Activated naive CD8-positive, alpha-beta T cell treated with anti-CD3 and anti-CD28 coated beads, Interleukin-2, amount 50 U/mL, for 24 hours (primary cell): ENCODE data around the gene ETNK1.

Source experiments
- ATAC-seq: fragments of 150-1000 bp; cut with Tn5 transposase; one replicate; pipeline ENCODE4 v1.10.0; 2021
- DNase-seq: peaks from one replicate; pipeline ENCODE4 v3.0.0; 2021
- H3K27ac Mint-ChIP-seq: one replicate; pipeline ENCODE4 v1.8.0; 2021; ENCODE audit warnings: mild to moderate bottlenecking, mixed read lengths
- H3K27me3 Mint-ChIP-seq: one replicate; pipeline ENCODE4 v1.8.0; 2021; ENCODE audit warnings: mixed read lengths
- H3K36me3 Mint-ChIP-seq: one replicate; pipeline ENCODE4 v1.8.0; 2021; ENCODE audit warnings: low read depth, mixed read lengths
- H3K4me1 Mint-ChIP-seq: one replicate; pipeline ENCODE4 v1.8.0; 2021; ENCODE audit warnings: mixed read lengths
- H3K4me3 Mint-ChIP-seq: one replicate; pipeline ENCODE4 v1.8.0; 2021; ENCODE audit warnings: mild to moderate bottlenecking, moderate library complexity, mixed read lengths
- H3K9me3 Mint-ChIP-seq: one replicate; pipeline ENCODE4 v1.8.0; 2021; ENCODE audit warnings: mixed read lengths

Gene ETNK1

DNA sequence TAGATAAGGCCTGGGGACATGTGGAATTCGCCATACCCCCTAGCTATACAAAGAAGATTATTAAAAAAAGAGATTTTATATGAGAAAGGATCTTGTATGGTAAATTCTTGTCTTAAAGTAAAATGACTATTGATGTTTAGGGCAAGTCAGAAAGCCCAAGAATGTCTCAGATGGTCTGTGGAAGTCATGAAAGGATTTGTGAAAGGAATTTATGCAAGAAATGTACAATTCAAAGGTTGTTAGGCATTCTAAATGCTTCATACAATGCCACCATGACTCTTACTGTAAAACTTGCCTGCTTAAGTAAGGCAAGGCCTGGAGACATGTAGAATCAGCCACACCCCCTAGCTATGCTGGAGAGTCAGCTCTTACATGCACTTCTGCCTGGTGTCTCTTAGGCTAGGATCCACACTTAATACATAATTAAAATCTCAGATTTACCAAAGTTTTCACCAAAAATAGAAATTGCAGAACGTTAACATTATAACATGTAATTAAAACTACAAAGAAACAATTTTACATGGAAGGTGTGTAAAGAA is 8.9 kb upstream of the ETNK1 start:
- H3K27me3 Mint-ChIP-seq, result no peaks in the 10 kb centered on the region
- no peak for DNase-seq
- H3K27ac Mint-ChIP-seq, result no peak overlapping the region
- peaks cover 25% of the 10 kb centered on the region for H3K9me3 Mint-ChIP-seq
- H3K4me3 Mint-ChIP-seq, result no peak overlapping the region
- no peaks in the 10 kb centered on the region for H3K4me1 Mint-ChIP-seq
- no peaks in the 10 kb centered on the region for H3K36me3 Mint-ChIP-seq
- no peak for ATAC-seq

DNA sequence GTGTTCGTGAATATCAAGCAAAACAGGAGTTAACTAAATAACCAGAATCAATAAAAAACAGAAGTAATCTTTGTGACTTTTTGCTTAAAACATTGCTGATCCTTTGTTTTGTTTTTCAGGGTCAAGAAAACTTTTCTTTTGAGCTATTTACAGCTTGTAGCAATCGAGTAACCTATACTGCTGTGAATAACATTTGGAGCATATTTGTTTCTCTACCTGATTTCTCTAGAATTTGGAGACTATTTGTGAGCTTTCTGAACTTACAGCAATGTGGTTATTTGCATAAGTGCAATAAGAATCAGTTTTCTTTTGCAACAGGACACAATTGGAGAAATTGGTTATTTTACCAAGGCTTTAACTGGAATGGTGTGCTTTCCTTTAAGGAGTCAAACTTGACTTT is 7.3 kb upstream of the ETNK1 start:
- H3K4me3 Mint-ChIP-seq, result no peak overlapping the region
- peaks cover 6% of the 10 kb centered on the region for H3K27me3 Mint-ChIP-seq
- ATAC-seq (no peak), DNase-seq (no peak)
- H3K4me1 Mint-ChIP-seq, result no peaks in the 10 kb centered on the region
- no peak overlapping the region for H3K27ac Mint-ChIP-seq
- H3K9me3 Mint-ChIP-seq, result peaks cover 17% of the 10 kb centered on the region
- H3K36me3 Mint-ChIP-seq, result no peaks in the 10 kb centered on the region

DNA sequence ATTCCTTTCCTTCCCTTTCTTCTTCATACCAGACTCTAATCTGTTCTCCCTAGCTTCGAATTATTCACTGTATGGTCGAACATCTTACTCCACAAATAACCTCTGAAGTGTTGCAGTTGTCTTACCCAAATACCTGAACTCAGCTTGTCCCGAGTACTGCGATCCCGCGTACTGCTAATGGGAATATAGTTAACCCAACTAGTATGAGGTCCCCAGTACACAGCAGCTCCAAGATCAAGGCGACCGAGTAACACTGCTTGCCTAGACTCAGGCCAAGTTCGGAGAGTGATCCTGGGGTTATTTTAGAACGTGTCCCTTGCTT is 462 bp upstream of the ETNK1 start:
- Mint-ChIP-seq H3K27me3 (peaks cover 12% of the 10 kb centered on the region), H3K9me3 (no peaks in the 10 kb centered on the region), H3K4me1 (peaks cover 37% of the 10 kb centered on the region), H3K4me3 (peak overlapping the region; percentile 97), H3K36me3 (peaks cover 7% of the 10 kb centered on the region), H3K27ac (peak overlapping the region; percentile 92)
- no peak for ATAC-seq
- no peak for DNase-seq

DNA sequence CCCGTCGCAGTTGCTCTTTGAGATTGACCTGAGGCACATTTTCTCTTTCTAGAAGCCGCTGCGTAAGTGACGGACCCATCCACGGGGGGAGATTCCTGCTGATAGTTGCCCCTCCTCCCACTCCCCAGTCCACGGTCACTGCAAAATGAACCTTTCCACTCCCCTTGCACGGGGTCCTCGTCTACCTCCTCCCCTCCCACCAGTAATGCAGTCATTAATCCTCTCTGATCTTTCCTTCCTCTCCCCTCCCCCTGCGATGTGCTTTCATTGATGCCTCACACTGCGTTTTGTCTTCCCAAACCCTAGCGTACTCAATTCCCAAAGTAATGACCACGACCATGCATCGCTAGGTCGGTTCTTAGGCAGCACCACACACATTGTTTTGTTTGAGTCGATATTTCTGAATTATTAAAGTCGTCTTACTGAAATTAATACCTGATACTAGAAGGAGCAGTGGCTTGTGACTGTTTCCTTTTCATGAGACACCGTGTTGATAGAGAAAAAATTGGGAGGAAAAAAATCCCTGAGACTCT is 857 bp downstream of the ETNK1 start:
- Mint-ChIP-seq H3K27me3 (peaks cover 12% of the 10 kb centered on the region), H3K4me3 (peak overlapping the region; percentile 97), H3K36me3 (peaks cover 10% of the 10 kb centered on the region), H3K4me1 (peaks cover 47% of the 10 kb centered on the region), H3K27ac (peak overlapping the region; percentile 92), H3K9me3 (no peaks in the 10 kb centered on the region)
- DNase-seq (peak; percentile 34), ATAC-seq (peak; percentile 5)

DNA sequence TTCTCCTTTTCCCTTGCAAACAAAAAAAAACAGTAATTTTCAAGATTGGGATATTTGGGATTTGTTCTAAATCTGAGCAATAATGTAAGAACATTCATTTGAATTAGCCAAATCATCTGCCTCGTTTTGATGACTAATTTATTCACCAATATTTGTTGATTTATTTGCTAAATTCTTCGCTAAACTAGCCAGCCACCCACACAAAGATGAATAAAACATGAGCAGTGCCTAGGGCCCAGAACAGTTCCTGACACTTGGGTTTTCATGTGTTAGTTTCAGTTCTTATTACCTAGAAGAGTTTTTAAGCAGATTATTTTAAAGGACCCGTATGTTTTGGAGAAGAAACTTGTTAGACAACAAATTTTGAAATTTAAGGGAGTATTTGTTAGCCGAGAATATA is 1.4 kb downstream of the ETNK1 start:
- H3K4me1 Mint-ChIP-seq, result peaks cover 50% of the 10 kb centered on the region
- H3K27me3 Mint-ChIP-seq, result peaks cover 11% of the 10 kb centered on the region
- ATAC-seq (no peak), DNase-seq (no peak)
- H3K36me3 Mint-ChIP-seq, result peaks cover 12% of the 10 kb centered on the region
- H3K27ac Mint-ChIP-seq, result peak overlapping the region; percentile 92
- peak overlapping the region; percentile 97 for H3K4me3 Mint-ChIP-seq
- no peaks in the 10 kb centered on the region for H3K9me3 Mint-ChIP-seq

DNA sequence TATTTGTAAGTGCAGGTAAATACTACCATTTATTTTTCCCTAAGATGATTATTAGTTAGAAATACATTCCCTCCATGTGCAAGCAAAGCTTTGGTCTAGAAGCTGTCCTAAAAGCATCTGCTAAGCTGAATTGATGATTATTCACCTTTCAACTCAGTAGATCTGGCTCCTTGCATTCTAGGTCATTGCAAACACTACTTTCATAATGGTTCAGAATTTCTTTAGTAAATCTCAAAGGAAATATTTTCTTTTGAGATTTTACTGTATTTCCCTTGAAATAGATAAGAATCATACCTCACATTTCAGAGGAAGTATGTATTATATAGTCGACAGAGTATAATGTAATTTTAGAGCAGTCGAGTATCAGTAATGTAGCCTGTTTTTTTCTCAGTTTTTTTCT is 2.4 kb downstream of the ETNK1 start:
- DNase-seq (no peak), ATAC-seq (no peak)
- H3K27me3 Mint-ChIP-seq, result peaks cover 7% of the 10 kb centered on the region
- H3K4me1 Mint-ChIP-seq, result peaks cover 55% of the 10 kb centered on the region
- peak overlapping the region; percentile 97 for H3K4me3 Mint-ChIP-seq
- H3K9me3 Mint-ChIP-seq, result no peaks in the 10 kb centered on the region
- H3K36me3 Mint-ChIP-seq, result peaks cover 14% of the 10 kb centered on the region
- H3K27ac Mint-ChIP-seq, result peak overlapping the region; percentile 92

DNA sequence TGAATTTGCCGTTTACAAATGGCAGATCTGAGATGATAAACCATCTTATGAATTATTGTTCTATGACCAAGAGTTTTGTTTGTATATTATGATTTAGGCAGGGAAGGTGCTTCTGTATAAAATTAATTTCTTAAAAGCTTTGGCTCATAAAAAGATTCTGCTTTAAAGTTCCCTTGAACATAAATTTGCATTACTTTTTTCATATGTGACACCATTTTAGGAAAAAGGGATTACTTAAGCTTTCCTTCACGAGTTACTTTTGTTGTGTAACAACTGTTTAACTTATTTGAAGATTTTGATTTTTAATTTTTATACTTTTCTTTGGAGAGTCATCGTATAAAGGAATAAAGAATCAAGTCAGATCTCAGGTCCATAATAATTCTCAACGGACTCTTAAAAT is 3.3 kb downstream of the ETNK1 start:
- Mint-ChIP-seq H3K27ac (no peak overlapping the region), H3K4me3 (peak overlapping the region; percentile 97), H3K9me3 (no peaks in the 10 kb centered on the region), H3K36me3 (peaks cover 20% of the 10 kb centered on the region), H3K27me3 (peaks cover 1% of the 10 kb centered on the region), H3K4me1 (peaks cover 63% of the 10 kb centered on the region)
- no peak for DNase-seq
- ATAC-seq, result no peak

DNA sequence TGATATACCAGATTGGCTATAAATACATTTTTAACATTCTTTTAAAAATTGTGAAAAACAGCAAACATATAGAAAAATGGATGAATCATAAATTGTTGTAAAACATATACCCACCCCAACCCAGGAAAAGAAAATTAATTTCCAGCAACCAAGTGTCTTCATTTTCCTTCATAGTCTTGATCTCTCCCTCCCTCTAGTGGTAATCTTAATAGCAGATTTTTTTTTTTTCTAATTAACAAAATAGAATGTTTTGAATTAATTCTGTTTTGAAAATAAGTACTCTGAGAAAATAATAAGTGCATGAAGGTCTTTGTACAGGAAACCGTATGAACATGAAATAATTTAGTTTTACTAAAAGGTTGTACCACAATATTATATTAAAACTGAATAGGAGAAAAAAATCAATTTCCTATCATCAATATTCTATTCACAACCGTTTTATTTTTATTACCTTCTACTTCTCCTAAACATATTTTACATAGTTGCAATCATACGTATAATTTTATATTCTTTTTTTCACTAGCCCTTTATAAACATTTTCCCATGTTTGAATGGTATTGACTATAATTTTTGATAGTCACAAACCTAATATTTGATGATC is 7.0 kb downstream of the ETNK1 start:
- H3K4me1 Mint-ChIP-seq, result peaks cover 78% of the 10 kb centered on the region
- ATAC-seq (no peak), DNase-seq (no peak)
- H3K4me3 Mint-ChIP-seq, result no peak overlapping the region
- no peaks in the 10 kb centered on the region for H3K9me3 Mint-ChIP-seq
- H3K27ac Mint-ChIP-seq, result no peak overlapping the region
- peaks cover 34% of the 10 kb centered on the region for H3K36me3 Mint-ChIP-seq
- no peaks in the 10 kb centered on the region for H3K27me3 Mint-ChIP-seq

DNA sequence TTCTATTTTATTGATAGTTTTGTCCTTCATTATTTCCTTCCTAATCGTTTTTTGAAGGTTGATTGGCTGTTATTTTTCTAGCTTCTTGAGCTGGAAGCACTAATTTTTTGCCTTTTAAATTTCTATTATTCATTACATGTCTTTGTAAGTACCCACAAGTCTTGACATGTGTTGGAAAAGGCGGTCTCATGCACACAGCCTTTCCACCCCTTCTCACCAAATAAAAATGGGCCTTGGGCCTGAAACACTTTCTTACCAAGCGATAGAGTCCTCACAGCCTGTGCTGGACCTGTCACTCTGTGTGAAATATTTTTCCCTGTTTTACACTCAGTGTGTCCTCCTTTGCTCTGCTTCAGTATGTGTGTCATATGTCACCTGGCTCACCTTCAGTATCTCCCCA is 9.9 kb downstream of the ETNK1 start:
- no peaks in the 10 kb centered on the region for H3K9me3 Mint-ChIP-seq
- peaks cover 61% of the 10 kb centered on the region for H3K4me1 Mint-ChIP-seq
- H3K27ac Mint-ChIP-seq, result no peak overlapping the region
- H3K4me3 Mint-ChIP-seq, result no peak overlapping the region
- DNase-seq, result no peak
- ATAC-seq, result no peak
- peaks cover 32% of the 10 kb centered on the region for H3K36me3 Mint-ChIP-seq
- H3K27me3 Mint-ChIP-seq, result no peaks in the 10 kb centered on the region

DNA sequence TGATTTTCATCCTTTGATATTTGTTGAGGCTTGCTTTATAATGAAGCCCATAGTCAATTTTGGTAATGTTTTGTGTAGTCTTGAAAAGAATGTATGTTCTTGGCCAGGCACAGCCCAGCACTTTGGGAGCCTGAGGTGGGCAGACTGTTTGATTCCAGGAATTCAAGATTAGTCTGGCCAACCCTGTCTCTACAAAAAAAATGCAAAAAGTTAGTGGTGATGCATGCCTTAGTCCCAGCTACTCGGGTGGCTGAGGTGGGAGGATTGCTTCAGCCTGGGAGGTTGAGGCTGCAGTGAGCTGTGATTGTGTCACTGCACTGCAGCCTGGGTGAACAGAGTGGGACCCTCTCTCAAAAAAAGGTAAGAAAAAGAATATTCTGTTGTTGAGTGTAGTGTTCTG is 10.8 kb downstream of the ETNK1 start:
- Mint-ChIP-seq H3K4me3 (no peak overlapping the region), H3K27me3 (no peaks in the 10 kb centered on the region), H3K27ac (no peak overlapping the region), H3K36me3 (peaks cover 29% of the 10 kb centered on the region), H3K9me3 (no peaks in the 10 kb centered on the region), H3K4me1 (peaks cover 57% of the 10 kb centered on the region)
- ATAC-seq (no peak), DNase-seq (no peak)

DNA sequence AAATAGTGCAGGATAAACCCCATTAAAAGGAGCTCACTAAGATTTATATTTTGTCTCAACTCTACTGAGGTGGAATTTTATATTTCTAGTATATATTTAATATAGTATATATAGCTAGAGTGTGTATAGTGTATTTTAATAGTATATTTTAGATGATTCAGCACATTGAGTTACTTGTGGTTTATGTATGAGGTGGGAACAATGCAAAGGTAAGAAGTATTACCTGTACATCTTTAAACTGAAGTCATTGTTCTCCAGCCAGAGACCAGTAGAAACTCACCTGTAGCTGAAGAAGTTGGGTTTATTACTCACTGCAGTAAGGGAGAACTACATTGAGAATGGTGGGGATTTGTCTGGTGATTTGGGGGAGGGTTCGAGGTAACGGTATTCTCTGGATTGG is 15.9 kb downstream of the ETNK1 start:
- H3K4me1 Mint-ChIP-seq, result peaks cover 34% of the 10 kb centered on the region
- no peaks in the 10 kb centered on the region for H3K9me3 Mint-ChIP-seq
- H3K27ac Mint-ChIP-seq, result no peak overlapping the region
- peaks cover 23% of the 10 kb centered on the region for H3K36me3 Mint-ChIP-seq
- H3K27me3 Mint-ChIP-seq, result no peaks in the 10 kb centered on the region
- no peak overlapping the region for H3K4me3 Mint-ChIP-seq
- DNase-seq, result no peak
- no peak for ATAC-seq

DNA sequence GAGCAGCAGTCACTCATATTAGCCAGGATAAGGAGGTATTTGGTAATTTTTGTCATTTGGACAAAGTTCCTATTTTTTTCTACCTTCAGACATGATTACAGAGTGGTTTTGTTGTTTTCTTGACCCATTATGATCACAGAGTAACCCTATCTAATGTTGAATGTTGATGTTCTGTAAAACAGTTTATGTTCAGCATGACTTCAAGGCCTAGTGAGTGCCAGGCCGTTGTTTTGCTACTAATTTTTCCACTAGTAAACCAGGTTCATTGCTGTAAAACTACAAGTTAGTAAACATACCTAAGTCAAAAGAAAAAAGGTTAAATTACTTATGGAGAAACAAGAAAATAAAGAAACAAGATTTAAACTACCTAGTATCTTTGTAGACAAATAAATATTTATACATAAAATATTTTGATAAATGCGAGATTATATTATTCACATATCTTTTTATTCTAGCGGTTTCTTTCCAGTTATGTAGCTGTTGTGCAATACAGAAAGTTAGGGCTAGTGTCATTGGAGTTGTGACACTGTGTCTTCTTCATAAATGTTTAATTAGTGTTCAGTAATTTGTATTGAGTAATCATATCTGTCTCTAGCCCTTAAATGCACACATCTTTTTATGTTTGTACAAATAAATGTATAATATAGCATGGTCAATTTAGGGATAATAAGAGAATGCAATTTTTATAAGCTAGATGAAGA is 16.5 kb downstream of the ETNK1 start:
- Mint-ChIP-seq H3K4me1 (peaks cover 27% of the 10 kb centered on the region), H3K36me3 (peaks cover 21% of the 10 kb centered on the region), H3K27me3 (no peaks in the 10 kb centered on the region), H3K9me3 (no peaks in the 10 kb centered on the region), H3K4me3 (no peak overlapping the region), H3K27ac (no peak overlapping the region)
- no peak for DNase-seq
- no peak for ATAC-seq

DNA sequence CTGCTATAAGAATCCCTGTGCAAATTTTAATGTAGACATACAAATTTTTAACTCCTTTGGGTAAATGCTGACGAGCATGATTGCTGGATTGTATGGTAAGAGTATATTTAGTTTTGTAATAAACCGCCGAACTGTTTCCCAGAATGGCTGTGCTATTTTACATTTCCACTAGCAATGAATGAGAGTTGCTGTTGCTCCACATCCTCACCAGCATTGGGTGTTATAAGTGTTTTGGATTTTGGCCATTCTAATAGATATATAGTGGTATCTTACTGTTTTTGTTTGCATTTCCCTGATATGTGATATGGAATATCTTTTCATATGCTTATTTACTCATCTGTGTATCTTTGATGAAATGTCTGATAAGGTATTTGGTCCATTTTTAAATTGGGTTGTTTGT is 23.7 kb downstream of the ETNK1 start:
- H3K9me3 Mint-ChIP-seq, result peaks cover 3% of the 10 kb centered on the region
- DNase-seq (no peak), ATAC-seq (no peak)
- H3K4me3 Mint-ChIP-seq, result no peak overlapping the region
- H3K4me1 Mint-ChIP-seq, result peaks cover 20% of the 10 kb centered on the region
- peaks cover 49% of the 10 kb centered on the region for H3K36me3 Mint-ChIP-seq
- no peak overlapping the region for H3K27ac Mint-ChIP-seq
- no peaks in the 10 kb centered on the region for H3K27me3 Mint-ChIP-seq

DNA sequence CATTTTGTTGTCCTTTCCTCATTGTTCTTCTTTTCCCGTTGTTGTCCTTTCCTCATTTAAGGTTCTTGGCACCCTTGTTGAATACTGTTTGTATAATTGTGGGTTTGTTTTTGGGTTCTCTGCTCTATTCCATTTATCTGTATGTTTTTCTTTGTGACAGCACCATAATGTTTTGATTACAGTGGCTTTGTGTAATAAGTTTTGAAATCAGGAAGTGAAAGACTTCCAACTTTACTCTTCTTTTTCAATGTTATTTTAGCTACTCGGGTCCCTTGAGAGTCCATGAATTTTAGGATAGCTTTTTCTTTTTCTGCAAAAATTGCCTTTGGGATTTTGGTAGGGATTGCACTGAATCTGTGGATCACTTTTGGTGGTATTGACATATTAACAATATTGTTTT is 28.1 kb downstream of the ETNK1 start:
- H3K4me3 Mint-ChIP-seq, result no peak overlapping the region
- H3K27ac Mint-ChIP-seq, result no peak overlapping the region

DNA sequence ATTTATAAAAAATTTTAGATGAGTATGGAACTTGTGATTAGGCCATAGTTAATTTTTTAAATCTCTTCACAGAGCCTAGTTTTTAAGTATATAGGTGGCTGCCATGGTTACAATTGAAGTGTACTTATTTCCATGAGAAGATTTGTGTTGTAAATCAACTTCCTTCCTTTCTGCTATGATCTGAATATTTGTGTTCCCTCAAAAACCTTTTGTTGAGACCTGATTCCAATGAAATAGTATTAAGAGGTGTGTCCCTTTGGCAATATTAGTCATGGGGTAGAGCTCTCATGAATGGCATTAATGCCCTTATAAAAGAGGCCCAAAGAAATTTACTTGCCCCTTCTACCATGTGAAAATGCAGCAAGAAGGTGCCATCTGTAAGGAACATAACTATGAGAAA is 28.8 kb downstream of the ETNK1 start:
- Mint-ChIP-seq H3K4me3 (no peak overlapping the region), H3K27ac (no peak overlapping the region), H3K9me3 (peaks cover 3% of the 10 kb centered on the region), H3K27me3 (no peaks in the 10 kb centered on the region), H3K4me1 (peaks cover 40% of the 10 kb centered on the region), H3K36me3 (peaks cover 43% of the 10 kb centered on the region)
- DNase-seq, result no peak
- ATAC-seq, result no peak

More for the DNA sequence above, 28.1 kb downstream of the ETNK1 start:
- H3K36me3 Mint-ChIP-seq, result peaks cover 41% of the 10 kb centered on the region
- H3K27me3 Mint-ChIP-seq, result no peaks in the 10 kb centered on the region
- peaks cover 3% of the 10 kb centered on the region for H3K9me3 Mint-ChIP-seq
- no peak for ATAC-seq
- peaks cover 32% of the 10 kb centered on the region for H3K4me1 Mint-ChIP-seq
- no peak for DNase-seq
